HG03025 (cell line): ENCODE results near the gene RMI1.
A peak's percentile ranks its signal among the peaks of the same experiment; 100 is the strongest.
"Not testable (repeated sequence)": the region's sequence is repeated elsewhere in the genome, so short reads cannot be mapped to it uniquely, and the experiment has no call there.

Source experiments
- ATAC-seq: cut with Tn5 transposase; IDR thresholded peaks from one replicate; pipeline ENCODE4 v1.9.1; 2021; ENCODE audit warnings: mild to moderate bottlenecking, moderate library complexity; ENCODE audit not compliant: unreplicated experiment, low FRiP score

The RMI1 gene

GRCh38 chr9:83980395-83981125 lies at the start of gene RMI1:
TSS of gene RMI1 (plus strand) at chr9:83980805. CDS start at chr9:84000987, 20,182 bp downstream.
- ATAC-seq, result peak; percentile 68

DNA sequence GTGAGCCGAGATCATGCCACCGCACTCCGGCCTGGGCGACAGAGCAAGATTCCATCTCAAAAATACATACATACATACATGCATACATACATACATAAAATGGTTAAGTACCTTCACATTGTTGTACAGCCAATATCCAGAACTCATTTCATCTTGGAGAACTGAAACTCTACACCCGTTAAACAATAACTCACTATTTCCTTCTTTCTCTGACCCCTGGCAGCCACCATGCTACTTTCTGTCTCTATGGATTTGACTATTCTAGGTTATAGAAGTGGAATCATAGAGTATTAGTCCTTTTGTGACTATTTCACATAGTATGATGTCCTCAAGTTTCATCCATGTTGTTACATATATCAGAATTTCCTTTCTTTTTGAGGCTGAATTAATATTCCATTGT lies 49.7 kb upstream of the RMI1 start:
- no peak for ATAC-seq

DNA sequence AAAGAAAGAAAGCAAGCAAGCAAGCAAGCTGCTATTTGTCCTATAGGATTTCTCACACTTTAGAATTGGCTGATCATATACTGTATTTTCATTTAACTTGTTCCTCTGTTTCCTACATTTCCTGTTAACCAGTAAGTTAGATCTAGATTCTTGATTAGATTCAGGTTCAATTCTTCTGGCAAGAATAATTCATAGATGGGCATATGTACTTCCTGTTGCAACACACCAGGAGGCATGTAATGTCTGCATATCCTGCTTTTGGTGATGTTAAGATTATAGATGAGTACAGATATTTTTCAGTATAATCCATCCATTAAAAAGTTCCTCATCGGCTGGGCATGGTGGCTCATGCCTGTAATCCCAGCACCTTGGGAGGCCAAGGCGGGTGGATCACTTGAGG lies 48.6 kb upstream of the RMI1 start:
- ATAC-seq, result no peak

DNA sequence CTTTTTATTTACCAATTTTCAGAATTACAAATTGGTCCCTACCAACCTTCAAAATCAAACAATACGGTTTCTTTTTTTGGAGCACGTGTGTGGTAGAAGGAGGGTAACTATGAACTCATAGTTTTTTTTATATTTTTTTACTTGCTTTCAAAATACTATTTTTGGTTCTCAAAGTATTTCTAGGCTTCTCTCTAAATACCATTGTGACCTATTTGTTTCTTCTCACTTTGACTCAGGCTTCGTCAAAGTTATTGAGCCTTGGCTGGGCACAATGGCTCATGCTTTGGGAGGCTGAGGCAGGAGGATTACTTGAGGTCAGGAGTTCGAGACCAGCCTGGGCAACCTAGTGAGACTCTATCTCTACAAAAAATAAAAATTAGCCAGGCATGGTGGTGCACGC lies 47.8 kb upstream of the RMI1 start:
- ATAC-seq, result no peak

DNA sequence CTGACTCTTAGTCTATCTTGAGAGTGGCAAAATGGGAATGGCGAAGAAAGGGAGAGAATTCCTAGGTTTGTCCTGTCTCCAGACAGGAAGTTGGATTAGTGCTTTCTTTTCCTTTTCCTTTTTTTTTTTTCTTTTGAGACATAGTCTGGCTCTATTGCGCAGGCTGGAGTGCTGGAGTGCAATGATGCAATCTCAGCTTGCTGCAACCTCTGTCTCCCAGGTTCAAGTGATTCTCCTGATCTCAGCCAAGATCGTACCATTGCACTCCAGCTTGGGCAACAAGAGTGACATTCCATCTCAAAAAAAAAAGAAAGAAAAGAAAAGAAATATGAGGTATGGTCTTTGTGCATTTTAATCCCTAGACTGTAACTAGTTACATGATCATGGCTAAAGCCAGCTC lies 46.8 kb upstream of the RMI1 start:
- ATAC-seq, result no peak

DNA sequence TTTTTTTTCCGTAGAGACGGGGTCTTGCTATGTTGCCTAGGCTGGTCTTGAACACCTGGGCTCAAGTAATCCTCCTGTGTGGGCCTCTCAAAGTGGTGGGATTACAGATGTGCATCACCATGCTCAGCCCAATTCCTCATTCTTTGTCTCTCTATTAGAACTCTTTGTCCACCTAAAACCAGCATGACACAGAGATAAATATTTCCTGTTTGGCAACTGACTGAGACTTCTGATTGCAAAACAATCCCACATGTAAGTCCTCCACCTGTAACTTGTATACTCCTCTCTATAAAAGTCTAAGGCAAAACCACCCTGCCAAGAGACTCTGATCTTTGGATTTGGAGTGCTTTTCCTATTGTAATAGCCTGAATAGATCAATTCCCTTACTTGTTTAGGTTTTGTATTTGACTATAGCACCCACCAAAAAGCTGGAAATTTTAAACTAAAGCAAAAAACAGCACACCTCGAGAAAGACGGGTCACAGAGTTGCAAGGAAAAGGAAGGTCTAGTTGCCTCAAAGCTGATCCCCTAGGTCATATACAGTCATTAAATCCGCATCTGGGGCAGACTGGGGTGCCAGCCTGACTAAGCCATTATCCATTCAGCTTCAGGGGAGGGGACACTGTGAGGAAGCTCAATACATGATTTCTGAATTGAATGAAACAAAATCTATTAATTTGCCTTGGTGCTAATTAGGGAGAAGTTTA lies 45.9 kb upstream of the RMI1 start:
- no peak for ATAC-seq

- no peak for ATAC-seq
Measured at GRCh38 chr9:83935276-83935935, 45.2 kb upstream of the RMI1 start.

DNA sequence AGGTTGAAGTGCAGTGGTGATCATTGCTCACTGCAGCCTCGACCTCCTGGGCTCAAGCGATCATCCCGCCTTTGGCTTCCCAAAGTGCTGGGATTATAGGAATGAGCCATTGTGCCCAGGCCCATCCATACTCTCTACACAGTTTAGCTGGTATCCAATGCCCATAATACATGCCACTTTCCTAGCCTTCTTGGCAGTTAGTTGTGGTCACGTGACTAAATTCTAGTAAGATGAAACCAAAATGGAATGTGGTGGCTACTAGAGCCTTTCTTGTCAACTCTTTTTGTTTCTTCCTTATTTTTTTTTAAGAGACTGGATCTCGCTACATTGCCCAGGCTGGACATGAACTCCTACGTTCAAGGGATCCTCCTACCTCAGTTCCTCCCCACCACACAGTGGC lies 44.1 kb upstream of the RMI1 start:
- ATAC-seq, result no peak

DNA sequence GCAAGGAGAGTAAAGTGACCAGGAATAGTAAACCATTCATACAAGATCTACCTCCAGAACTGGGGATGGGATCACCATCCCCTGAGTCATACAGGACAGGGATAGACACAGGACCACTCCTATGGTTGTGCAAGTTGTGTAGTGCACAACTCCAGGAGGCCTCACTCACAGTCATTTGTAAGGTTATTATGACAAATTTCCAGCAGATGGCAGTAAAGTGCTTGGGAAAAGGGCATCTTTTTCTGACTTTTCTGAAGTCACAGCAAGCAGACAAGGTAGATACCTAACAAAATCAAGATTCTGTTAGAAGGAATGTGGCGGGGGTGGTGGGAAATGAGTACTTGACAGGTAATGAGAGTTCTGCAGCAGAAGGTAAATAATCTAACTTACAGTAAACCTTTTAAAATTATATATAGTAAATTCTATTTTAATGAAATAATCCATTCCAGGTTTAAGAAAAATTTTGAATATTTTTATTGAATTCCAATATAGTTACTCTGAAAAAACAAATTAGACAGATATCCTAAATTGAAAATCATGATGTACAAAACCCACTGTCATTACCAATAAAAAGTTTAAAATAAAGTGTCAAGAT lies 42.6 kb upstream of the RMI1 start:
- ATAC-seq, result no peak

- ATAC-seq, result no peak
Measured at GRCh38 chr9:83940590-83941303, 39.9 kb upstream of the RMI1 start.

DNA sequence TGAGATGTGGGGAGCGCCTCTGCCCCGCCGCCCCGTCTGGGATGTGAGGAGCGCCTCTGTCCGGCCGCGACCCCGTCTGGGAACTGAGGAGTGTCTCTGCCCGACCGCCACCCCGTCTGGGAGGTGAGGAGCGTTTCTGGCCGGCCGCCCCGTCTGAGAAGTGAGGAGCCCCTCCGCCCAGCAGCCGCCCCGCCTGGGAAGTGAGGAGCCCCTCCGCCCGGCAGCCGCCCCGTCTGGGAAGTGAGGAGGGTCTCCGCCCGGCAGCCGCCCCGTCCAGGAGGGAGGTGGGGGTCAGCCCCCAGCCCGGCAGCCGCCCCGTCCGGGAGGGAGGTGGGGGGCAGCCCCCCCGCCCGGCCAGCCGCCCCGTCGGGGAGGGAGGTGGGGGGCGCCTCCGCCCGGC lies 32.5 kb upstream of the RMI1 start:
- ATAC-seq, result not testable (repeated sequence)

DNA sequence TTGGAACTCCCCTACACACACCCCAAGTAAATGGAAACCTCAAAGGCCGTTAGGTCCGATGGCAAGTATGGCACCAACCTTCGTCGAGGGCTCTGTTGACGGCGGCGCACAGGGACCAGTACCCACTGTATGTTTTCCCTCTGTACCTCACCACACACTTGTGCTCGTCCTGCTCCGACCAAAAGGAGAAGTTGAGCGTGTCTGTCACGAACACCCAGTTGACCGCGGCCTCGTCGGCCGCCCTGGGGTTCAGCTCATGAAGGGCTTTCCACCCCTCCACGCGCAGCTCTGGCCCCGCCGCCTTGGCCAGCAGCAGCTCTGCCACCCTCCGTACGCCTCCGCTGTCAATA lies 24.5 kb upstream of the RMI1 start:
- peak; percentile 55 for ATAC-seq

DNA sequence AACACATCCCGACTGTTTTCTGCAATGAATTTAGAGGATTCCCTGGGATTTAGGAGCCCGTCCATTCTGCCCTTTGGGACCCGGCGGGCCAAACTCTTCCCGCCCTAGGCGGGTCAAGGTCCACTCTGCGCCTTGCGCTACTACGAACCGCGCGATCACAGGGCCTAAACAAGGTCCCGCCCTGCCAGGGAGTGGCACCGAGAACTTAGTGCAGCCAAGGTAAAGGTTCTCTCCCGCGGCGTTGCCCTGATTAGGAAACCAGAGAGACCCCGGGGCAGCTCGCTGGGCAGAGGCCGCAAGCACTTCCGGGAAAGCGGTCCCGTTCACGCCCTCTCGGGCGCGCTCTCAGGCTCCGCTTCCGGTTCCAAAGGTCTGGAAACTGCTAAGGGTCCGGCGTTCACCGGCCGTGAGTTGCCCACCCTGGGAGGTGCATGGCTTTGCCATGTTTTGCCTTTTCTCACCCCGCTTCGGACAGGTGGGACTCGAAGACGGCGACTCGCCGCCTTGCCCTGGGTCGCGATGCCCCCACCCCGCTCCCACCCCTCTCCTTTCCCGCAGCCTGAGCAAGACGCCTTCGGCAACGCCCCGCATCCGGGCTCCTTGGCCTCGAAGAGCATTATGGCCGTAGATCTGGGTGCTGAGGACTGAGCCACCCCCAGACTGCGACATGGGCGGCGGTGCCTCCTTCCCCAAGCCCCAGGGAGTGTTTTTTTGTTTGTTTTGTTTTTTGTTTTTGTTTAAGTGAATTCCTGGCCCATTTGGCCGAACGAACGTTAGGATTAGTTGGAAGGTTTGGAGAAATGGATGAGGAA lies 24.0 kb upstream of the RMI1 start:
- ATAC-seq, result peak; percentile 85

GRCh38 chr9:83957248-83957513 lies 23.4 kb upstream of the RMI1 start:
- ATAC-seq, result no peak

DNA sequence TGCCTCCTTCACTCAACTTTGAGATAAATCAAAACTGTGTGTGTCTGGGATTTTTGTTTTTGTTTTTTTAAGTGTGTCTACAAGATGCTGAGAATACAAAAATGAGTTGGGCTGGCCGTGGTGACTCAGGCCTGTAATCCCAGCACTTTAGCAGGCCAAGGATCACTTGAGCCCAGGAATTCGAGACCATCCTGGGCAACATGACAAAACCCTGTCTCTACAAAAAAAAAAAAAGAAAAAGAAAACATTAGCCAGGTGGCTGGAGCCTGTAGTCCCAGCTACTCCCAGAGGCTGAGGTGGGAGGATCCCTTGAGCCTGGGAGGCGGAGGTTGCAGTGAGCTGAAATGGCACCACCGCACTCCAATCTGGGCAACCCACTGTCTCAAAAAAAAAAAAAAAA lies 21.5 kb upstream of the RMI1 start:
- ATAC-seq, result no peak

- ATAC-seq, result no peak
Measured at GRCh38 chr9:83960991-83961390, 19.6 kb upstream of the RMI1 start.

GRCh38 chr9:83962165-83962564 lies 18.4 kb upstream of the RMI1 start:
- no peak for ATAC-seq

DNA sequence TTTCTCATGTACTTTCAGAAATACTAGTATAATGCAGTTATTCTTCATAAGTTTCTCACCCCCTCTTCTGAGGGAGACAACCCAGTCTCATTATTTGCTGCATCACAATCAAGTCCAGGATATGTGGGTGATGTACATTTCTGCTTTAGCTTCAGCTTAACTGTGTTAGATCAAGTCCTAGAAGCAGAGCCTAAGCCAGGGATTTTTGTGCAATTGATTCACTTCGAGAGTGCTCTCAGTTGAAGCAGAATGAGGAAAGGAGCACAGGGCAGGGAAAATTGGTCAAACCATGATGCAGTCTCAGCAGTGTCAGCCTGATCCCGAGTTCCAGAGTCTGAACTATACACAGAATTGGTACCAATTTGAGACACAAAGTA lies 15.6 kb upstream of the RMI1 start:
- ATAC-seq, result no peak

DNA sequence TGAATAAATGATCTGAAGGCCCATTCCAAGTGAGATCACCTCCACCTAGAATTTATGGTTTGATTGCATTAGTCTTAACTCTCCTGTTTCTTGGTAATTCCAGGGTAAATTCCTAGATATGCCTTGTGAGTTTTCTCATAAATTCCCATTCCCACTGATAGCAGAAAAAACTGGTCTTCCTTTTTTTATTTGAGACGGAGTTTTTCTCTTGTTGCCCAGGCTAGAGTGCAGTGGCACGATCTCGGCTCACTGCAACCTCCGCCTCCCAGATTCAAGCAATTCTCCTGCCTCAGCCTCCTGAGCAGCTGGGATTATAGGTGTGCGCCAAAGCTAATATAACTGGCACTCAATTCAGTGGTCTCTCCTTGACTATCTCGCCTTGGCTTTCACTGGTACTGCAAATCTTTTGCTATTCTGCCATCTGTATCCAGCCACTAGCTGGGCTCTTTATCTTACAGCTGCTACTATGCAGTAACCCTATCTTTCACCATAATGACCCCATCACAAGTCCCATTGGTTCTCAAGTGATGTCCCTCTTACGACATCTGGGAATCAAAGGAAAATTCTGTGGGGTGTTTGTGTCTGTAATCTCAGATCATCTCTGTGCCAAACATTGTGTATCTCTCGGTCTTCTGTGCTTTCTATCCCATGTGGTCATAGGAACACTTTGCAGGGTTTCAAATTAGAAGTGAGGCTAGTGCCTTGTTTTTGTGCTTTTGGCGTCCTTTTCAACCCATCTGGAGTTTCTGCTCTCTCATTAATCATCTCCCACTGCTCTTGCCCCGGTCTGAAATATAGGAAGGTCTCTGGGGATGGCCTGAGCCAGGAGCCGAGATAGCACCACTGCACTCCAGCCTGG lies 15.0 kb upstream of the RMI1 start:
- no peak for ATAC-seq
